ENCODE measurements around the gene MED20.

- TF ChIP-seq CTCF (conservative IDR thresholded peaks at IDR 0.05; ENCODE audit: low read depth, low read length) = no peak
- no peak for TF ChIP-seq NFE2L2 (IDR thresholded peaks at IDR 0.05; ENCODE audit: low read depth, low read length)
- no peak for TF ChIP-seq POLR2A (IDR thresholded peaks at IDR 0.05; ENCODE audit: low read depth, low read length)
- TF ChIP-seq RAD21 (IDR thresholded peaks at IDR 0.05; ENCODE audit: low read length) = no peak
- TF ChIP-seq SMC3 (IDR thresholded peaks at IDR 0.05; ENCODE audit: low read depth, low read length) = no peak
- TF ChIP-seq USF2 (IDR thresholded peaks at IDR 0.05; ENCODE audit: low read depth, low read length) = no peak
- no peak for TF ChIP-seq CHD1 (IDR thresholded peaks at IDR 0.05; ENCODE audit: low read depth, low read length)
- TF ChIP-seq ELK1 (IDR thresholded peaks at IDR 0.05; ENCODE audit: borderline replicate concordance, low read depth, low read length) = no peak
- no peak for TF ChIP-seq MAZ (IDR thresholded peaks at IDR 0.05; ENCODE audit: borderline replicate concordance, low read depth, low read length)
- no peak for TF ChIP-seq FOS (IDR thresholded peaks at IDR 0.05; ENCODE audit: low read depth, low read length)
- TF ChIP-seq BHLHE40 (IDR thresholded peaks at IDR 0.05; ENCODE audit: low read depth, low read length) = no peak
These were observed 716 bp upstream of the MED20 start for GRCh38 chr6:41921712-41921998.
